Measurements from ENCODE around the gene NKX1-1. TPM values are rescaled to one million over a fixed set of nuclear protein-coding genes. Genes with fewer than 3 reads are reported as not detected.

Gene NKX1-1
- total and polyA plus RNA-seq, 3 donors from 2014 or later, result 0.47 to 1.5 (median 0.70) TPM

- intact Hi-C loops (cut with DNase I; ENCODE audit: low total_unique reads), result no loop called here
- Histone ChIP-seq H3K27ac (no peak overlapping the region), H3K9me3 (no peaks in the 10 kb centered on the region), H3K4me1 (no peaks in the 10 kb centered on the region), H3K4me3 (no peak overlapping the region), H3K27me3 (no peaks in the 10 kb centered on the region), H3K36me3 (ENCODE audit: low read depth, missing control alignments) (no peaks in the 10 kb centered on the region)
- TF ChIP-seq CTCF (IDR thresholded peaks at IDR 0.05) (no peak), POLR2A (IDR thresholded peaks at IDR 0.05) (no peak)
- WGBS, 2 donors, result 97 to 98% methylated on average over 22 to 24 of the region's 24 CpGs
- no peak for DNase-seq
These were observed 24.2 kb downstream of the NKX1-1 start for GRCh38 chr4:1381944-1382541.

GRCh38 chr4:1381181-1381621 is 25.0 kb downstream of the NKX1-1 start:
- intact Hi-C loops (cut with DNase I; ENCODE audit: low total_unique reads), result no loop called here

GRCh38 chr4:1380368-1381151 is 25.7 kb downstream of the NKX1-1 start:
- DNase-seq, result no peak
- no peaks in the 10 kb centered on the region for H3K36me3 ChIP-seq (ENCODE audit: low read depth, missing control alignments)
- H3K4me1 ChIP-seq, result no peaks in the 10 kb centered on the region
- intact Hi-C loops (cut with DNase I; ENCODE audit: low total_unique reads), result no loop called here
- TF ChIP-seq POLR2A (IDR thresholded peaks at IDR 0.05), result no peak
- TF ChIP-seq CTCF (IDR thresholded peaks at IDR 0.05), result no peak
- H3K27me3 ChIP-seq, result no peaks in the 10 kb centered on the region
- no peaks in the 10 kb centered on the region for H3K9me3 ChIP-seq
- H3K4me3 ChIP-seq, result no peak overlapping the region
- H3K27ac ChIP-seq, result no peak overlapping the region
- 94 to 97% methylated on average over 13 to 36 of the region's 36 CpGs for WGBS, 2 donors

More at GRCh38 chr4:1381181-1381621, 25.0 kb downstream of the NKX1-1 start:
- no peaks in the 10 kb centered on the region for H3K36me3 ChIP-seq (ENCODE audit: low read depth, missing control alignments)
- DNase-seq, result no peak
- H3K27ac ChIP-seq, result no peak overlapping the region
- TF ChIP-seq CTCF (IDR thresholded peaks at IDR 0.05) (no peak), POLR2A (IDR thresholded peaks at IDR 0.05) (no peak)
- no peaks in the 10 kb centered on the region for H3K4me1 ChIP-seq
- H3K27me3 ChIP-seq, result no peaks in the 10 kb centered on the region
- WGBS, 2 donors, result 94 to 95% methylated on average over 5 to 12 of the region's 12 CpGs
- H3K9me3 ChIP-seq, result no peaks in the 10 kb centered on the region
- H3K4me3 ChIP-seq, result no peak overlapping the region

GRCh38 chr4:1379801-1380331 is 26.4 kb downstream of the NKX1-1 start:
- TF ChIP-seq CTCF (IDR thresholded peaks at IDR 0.05) (no peak), POLR2A (IDR thresholded peaks at IDR 0.05) (no peak)
- Histone ChIP-seq H3K4me1 (no peaks in the 10 kb centered on the region), H3K27ac (no peak overlapping the region), H3K4me3 (no peak overlapping the region), H3K36me3 (ENCODE audit: low read depth, missing control alignments) (no peaks in the 10 kb centered on the region), H3K9me3 (no peaks in the 10 kb centered on the region), H3K27me3 (no peaks in the 10 kb centered on the region)
- intact Hi-C loops (cut with DNase I; ENCODE audit: low total_unique reads), result no loop called here
- 90 to 95% methylated on average over 2 to 22 of the region's 31 CpGs for WGBS, 2 donors
- no peak for DNase-seq

Measured in testis (tissue), 3 donors.